WTC11 (cell line): ENCODE data around the gene ANKRD13C. TPM values are rescaled to one million over a fixed set of nuclear protein-coding genes. Genes with fewer than 3 reads are reported as not detected.

Source experiments
- ATAC-seq: fragments of 200-7000 bp; cut with Tn5 transposase; 2 replicates; pipeline ENCODE4 v1.10.0; 2021; ENCODE audit warnings: mild to moderate bottlenecking, moderate library complexity
- CTCF ChIA-PET: fragments of 300-600 bp; sonication (Branson Sonifier 250); formaldehyde crosslinking; loops from one replicate; lab custom pipeline; 2021; ENCODE audit warnings: antibody characterized with exemption; lab: Charles Lee
- POLR2A ChIA-PET: fragments of 350-600 bp; sonication (Branson Sonifier 250); formaldehyde crosslinking; loops from one replicate; lab custom pipeline; 2021; ENCODE audit warnings: antibody characterized with exemption; lab: Charles Lee
- DNase-seq: peaks from one replicate; pipeline ENCODE4 v3.0.0; 2021; ENCODE audit warnings: low spot score
- H3K27ac Mint-ChIP-seq: 2 replicates; pipeline ENCODE4 v1.8.0; 2021; ENCODE audit warnings: mixed read lengths
- H3K27me3 Mint-ChIP-seq: 2 replicates; pipeline ENCODE4 v1.8.0; 2021; ENCODE audit warnings: low read depth, mild to moderate bottlenecking, moderate library complexity, mixed read lengths
- H3K36me3 Mint-ChIP-seq: 2 replicates; pipeline ENCODE4 v1.8.0; 2021; ENCODE audit warnings: mixed read lengths
- H3K4me1 Mint-ChIP-seq: 2 replicates; pipeline ENCODE4 v1.8.0; 2022; ENCODE audit warnings: mixed read lengths
- H3K4me3 Mint-ChIP-seq: 2 replicates; pipeline ENCODE4 v1.8.0; 2021; ENCODE audit warnings: mild to moderate bottlenecking, moderate library complexity, mixed read lengths
- H3K9me3 Mint-ChIP-seq: 2 replicates; pipeline ENCODE4 v1.8.0; 2021; ENCODE audit warnings: mixed read lengths
- ATF1 ChIP-seq: sonication (generic); formaldehyde crosslinking; IDR thresholded peaks from 2 replicates; pipeline ENCODE4 v1.8.1; 2023; ENCODE audit warnings: mild to moderate bottlenecking, moderate library complexity, missing genetic modification reagents
- ATF6 ChIP-seq: sonication (generic); formaldehyde crosslinking; IDR thresholded peaks from 2 replicates; pipeline ENCODE4 v1.8.1; 2023; ENCODE audit warnings: mild to moderate bottlenecking, missing genetic modification reagents
- CDX4 ChIP-seq: fragments of 250-450 bp; sonication (Bioruptor Pico); IDR thresholded peaks from 2 replicates; pipeline ENCODE4 v1.9.0; 2021; ENCODE audit warnings: moderate library complexity, mild to moderate bottlenecking, inconsistent platforms, borderline replicate concordance
- CREB1 ChIP-seq: sonication (generic); formaldehyde crosslinking; IDR thresholded peaks from 2 replicates; pipeline ENCODE4 v1.8.0; 2023; ENCODE audit warnings: mild to moderate bottlenecking, missing genetic modification reagents
- ELF4 ChIP-seq: sonication (generic); formaldehyde crosslinking; IDR thresholded peaks from 2 replicates; pipeline ENCODE4 v1.8.1; 2022; ENCODE audit warnings: low read depth, mild to moderate bottlenecking, moderate library complexity, missing genetic modification reagents
- ETV6 ChIP-seq: sonication (generic); formaldehyde crosslinking; IDR thresholded peaks from 2 replicates; pipeline ENCODE4 v1.8.1; 2022; ENCODE audit warnings: mild to moderate bottlenecking, missing genetic modification reagents
- FOXJ3 ChIP-seq: sonication (generic); formaldehyde crosslinking; IDR thresholded peaks from 2 replicates; pipeline ENCODE4 v1.9.0; 2021; ENCODE audit warnings: missing genetic modification reagents, mild to moderate bottlenecking, borderline replicate concordance
- FOXK1 ChIP-seq: sonication (generic); formaldehyde crosslinking; IDR thresholded peaks from 2 replicates; pipeline ENCODE4 v1.8.0; 2022; ENCODE audit warnings: mild to moderate bottlenecking, moderate library complexity, missing genetic modification reagents
- GRHL2 ChIP-seq: fragments of 250-450 bp; sonication (Bioruptor Pico); IDR thresholded peaks from 2 replicates; pipeline ENCODE4 v1.8.0; 2022; ENCODE audit warnings: mild to moderate bottlenecking, moderate library complexity; ENCODE audit not compliant: insufficient replicate concordance, severe bottlenecking
- JAZF1 ChIP-seq: fragments of 250-450 bp; sonication (Bioruptor Pico); IDR thresholded peaks from 2 replicates; pipeline ENCODE4 v1.9.0; 2021; ENCODE audit warnings: moderate library complexity, mild to moderate bottlenecking, inconsistent platforms
- MXD4 ChIP-seq: fragments of 250-450 bp; sonication (Bioruptor Pico); IDR thresholded peaks from 2 replicates; pipeline ENCODE4 v1.8.0; 2021; ENCODE audit warnings: mild to moderate bottlenecking, moderate library complexity, borderline replicate concordance
- NFATC4 ChIP-seq: fragments of 250-450 bp; sonication (Bioruptor Pico); IDR thresholded peaks from 2 replicates; pipeline ENCODE4 v1.9.0; 2021; ENCODE audit warnings: mild to moderate bottlenecking
- NFYB ChIP-seq: sonication (generic); formaldehyde crosslinking; conservative IDR thresholded peaks from 2 replicates; pipeline ENCODE4 v1.8.0; 2022; ENCODE audit warnings: low read depth, missing genetic modification reagents
- PREB ChIP-seq: sonication (generic); formaldehyde crosslinking; IDR thresholded peaks from 2 replicates; pipeline ENCODE4 v1.8.1; 2022; ENCODE audit warnings: mild to moderate bottlenecking, missing genetic modification reagents, moderate library complexity, borderline replicate concordance
- SMAD4 ChIP-seq: sonication (generic); formaldehyde crosslinking; IDR thresholded peaks from 2 replicates; pipeline ENCODE4 v1.8.0; 2022; ENCODE audit warnings: mild to moderate bottlenecking, missing genetic modification reagents
- TP53 ChIP-seq: sonication (generic); formaldehyde crosslinking; IDR thresholded peaks from 2 replicates; pipeline ENCODE4 v1.8.1; 2023; ENCODE audit warnings: mild to moderate bottlenecking, missing genetic modification reagents
- USF1 ChIP-seq: sonication (generic); formaldehyde crosslinking; IDR thresholded peaks from 2 replicates; pipeline ENCODE4 v1.8.0; 2022; ENCODE audit warnings: mild to moderate bottlenecking, missing genetic modification reagents
- ZNF219 ChIP-seq: sonication (generic); formaldehyde crosslinking; IDR thresholded peaks from 2 replicates; pipeline ENCODE4 v1.8.0; 2023; ENCODE audit warnings: missing genetic modification reagents, mild to moderate bottlenecking, borderline replicate concordance
- ZNF281 ChIP-seq: sonication (generic); formaldehyde crosslinking; IDR thresholded peaks from 2 replicates; pipeline ENCODE4 v1.8.0; 2023; ENCODE audit warnings: mild to moderate bottlenecking, missing genetic modification reagents
- ZNF425 ChIP-seq: fragments of 250-450 bp; sonication (Bioruptor Pico); conservative IDR thresholded peaks from 2 replicates; pipeline ENCODE4 v1.9.0; 2021; ENCODE audit warnings: mild to moderate bottlenecking
- ZSCAN18 ChIP-seq: fragments of 250-450 bp; sonication (Bioruptor Pico); IDR thresholded peaks from 2 replicates; pipeline ENCODE4 v2.1.2; 2022; ENCODE audit warnings: mild to moderate bottlenecking, moderate library complexity
- total RNA-seq: library from RNA; stranded (reverse); gene quantifications from 3 replicates; pipeline ENCODE4 v1.2.3, GENCODE V29; 2021

Gene ANKRD13C
- total RNA-seq, 1 experiment from 2014 or later, result 22.5 TPM

- TF ChIP-seq ZNF281 (CRISPR knock-in tag) (no peak), JAZF1 (no peak), FOXJ3 (CRISPR knock-in tag) (no peak), ATF6 (CRISPR knock-in tag) (no peak), NFATC4 (no peak), ZNF219 (CRISPR knock-in tag) (no peak), MXD4 (CRISPR knock-in tag) (no peak), ETV6 (CRISPR knock-in tag) (no peak), FOXK1 (CRISPR knock-in tag) (no peak)
Observed at GRCh38 chr1:70311369-70311768, 43.2 kb downstream of the ANKRD13C start (continued).

- Mint-ChIP-seq H3K36me3 (peaks cover 20% of the 10 kb centered on the region), H3K9me3 (no peaks in the 10 kb centered on the region), H3K27me3 (no peaks in the 10 kb centered on the region), H3K4me1 (no peaks in the 10 kb centered on the region), H3K4me3 (no peak overlapping the region), H3K27ac (no peak overlapping the region; the same call in 1 of the 2 replicates)
- DNase-seq (no peak), ATAC-seq (no peak)
- ChIA-PET CTCF (no interaction called here), POLR2A (no interaction called here)
- TF ChIP-seq JAZF1, result no peak
- no peak for TF ChIP-seq CDX4 (CRISPR knock-in tag)
- no peak for TF ChIP-seq ZNF425 (CRISPR knock-in tag)
- TF ChIP-seq FOXK1 (CRISPR knock-in tag), result no peak
- no peak for TF ChIP-seq PREB
- TF ChIP-seq USF1 (CRISPR knock-in tag), result no peak
- TF ChIP-seq TP53, result no peak
- no peak for TF ChIP-seq ZSCAN18
- no peak for TF ChIP-seq NFYB (CRISPR knock-in tag)
- no peak for TF ChIP-seq CREB1 (CRISPR knock-in tag)
- TF ChIP-seq ATF1 (CRISPR knock-in tag), result no peak
- TF ChIP-seq SMAD4, result no peak
- TF ChIP-seq ELF4, result no peak
- TF ChIP-seq GRHL2 (CRISPR knock-in tag), result no peak
Observed at GRCh38 chr1:70299472-70299871, 55.0 kb downstream of the ANKRD13C start.
